BJ (cell line): Measurements from ENCODE around the gene IQCM. TPM values are rescaled to one million over a fixed set of nuclear protein-coding genes. Genes with fewer than 3 reads are reported as not detected.

Source experiments
- CTCF ChIA-PET: fragments of 350-600 bp; formaldehyde crosslinking; extraction: SDS; loops from one replicate; lab custom pipeline; 2021; ENCODE audit warnings: antibody characterized with exemption, inconsistent platforms; lab: Yijun Ruan, JAX
- POLR2A ChIA-PET: fragments of 300-600 bp; sonication (Branson Sonifier 250); formaldehyde crosslinking; extraction: SDS; loops from one replicate; lab custom pipeline; 2021; ENCODE audit warnings: antibody characterized with exemption; lab: Charles Lee
- DNase-seq: peaks from one replicate; pipeline ENCODE4 v3.0.0-alpha.2; 2011; ENCODE audit warnings: low read depth
- H3K27me3 ChIP-seq: 2 replicates; pipeline ENCODE4 v1.6.0; 2011; ENCODE audit warnings: low read length; ENCODE audit not compliant: control insufficient read depth, insufficient read depth
- H3K36me3 ChIP-seq: 2 replicates; pipeline ENCODE4 v1.5.1; 2011; ENCODE audit warnings: low read length; ENCODE audit not compliant: control insufficient read depth, insufficient read depth
- H3K4me3 ChIP-seq: 2 replicates; pipeline ENCODE4 v1.5.1; 2011; ENCODE audit warnings: low read depth, mild to moderate bottlenecking, control low read depth, low read length
- CTCF ChIP-seq: IDR thresholded peaks from 2 replicates; pipeline ENCODE4 v1.5.1; 2011; ENCODE audit warnings: low read depth, mild to moderate bottlenecking, control low read depth, inconsistent platforms, low read length, moderate library complexity; ENCODE audit not compliant: insufficient read depth
- polyA plus RNA-seq: library from polyadenylated mRNA; depleted of rRNA; stranded (reverse); fragments of >200 nt; gene quantifications from 2 replicates; pipeline ENCODE4 v1.2.3, GENCODE V29; 2011

Gene IQCM
- polyA plus RNA-seq, 1 experiment, result not detected

- ChIA-PET POLR2A (interaction anchor here (0.6 kb wide), 1 partner anchor 495 kb away, joined by 3 read pairs; no protein-coding TSS in a partner anchor), CTCF (interaction anchor here (0.6 kb wide), 1 partner anchor 11 kb away, joined by 3 read pairs; no protein-coding TSS in a partner anchor)
- peak; percentile 70 for DNase-seq
These were observed 29.8 kb downstream of the IQCM start for GRCh38 chr4:149785696-149786431.

DNA sequence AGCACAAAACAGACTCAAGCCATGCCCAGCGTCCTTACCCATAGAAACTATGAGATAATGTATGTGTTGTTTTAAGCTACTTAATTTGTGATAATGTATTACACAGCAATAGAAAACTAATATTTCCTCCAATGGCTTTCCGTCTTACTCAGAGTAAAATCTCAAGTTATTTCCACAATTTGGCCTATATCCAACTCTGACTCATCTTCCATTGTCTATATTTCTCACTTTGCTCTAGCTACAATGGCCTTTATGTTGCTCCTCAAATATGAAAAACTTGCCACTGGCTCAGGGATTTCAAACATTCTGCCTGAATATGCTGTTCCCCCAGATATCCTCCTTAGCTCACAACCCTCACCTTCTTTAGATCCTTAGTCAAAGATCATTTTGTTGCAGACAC, 31.6 kb downstream of the IQCM start:
- no peak for DNase-seq
- Histone ChIP-seq H3K36me3 (no peaks in the 10 kb centered on the region), H3K27me3 (no peaks in the 10 kb centered on the region), H3K4me3 (no peak overlapping the region)
- ChIA-PET CTCF (interaction anchor here (0.5 kb wide), 1 partner anchor 16 kb away, joined by 3 read pairs; no protein-coding TSS in a partner anchor), POLR2A (no interaction called here)
- no peak for TF ChIP-seq CTCF

More at GRCh38 chr4:149785696-149786431, 29.8 kb downstream of the IQCM start:
- Histone ChIP-seq H3K27me3 (no peaks in the 10 kb centered on the region), H3K36me3 (no peaks in the 10 kb centered on the region), H3K4me3 (no peak overlapping the region)
- no peak for TF ChIP-seq CTCF

GRCh38 chr4:149781150-149781549, 34.5 kb downstream of the IQCM start:
- POLR2A ChIA-PET, result no interaction called here
- Histone ChIP-seq H3K27me3 (no peaks in the 10 kb centered on the region), H3K36me3 (no peaks in the 10 kb centered on the region), H3K4me3 (no peak overlapping the region)
- TF ChIP-seq CTCF, result no peak
- no peak for DNase-seq
- CTCF ChIA-PET, result no interaction called here

- Histone ChIP-seq H3K36me3 (no peaks in the 10 kb centered on the region), H3K4me3 (no peak overlapping the region), H3K27me3 (no peaks in the 10 kb centered on the region)
- DNase-seq, result no peak
- POLR2A ChIA-PET, result no interaction called here
- CTCF ChIA-PET, result no interaction called here
- TF ChIP-seq CTCF, result no peak
These were observed 47.2 kb downstream of the IQCM start for GRCh38 chr4:149768477-149768876.

GRCh38 chr4:149766135-149766534, 49.5 kb downstream of the IQCM start:
- DNase-seq, result no peak
- H3K36me3 ChIP-seq, result no peaks in the 10 kb centered on the region
- ChIA-PET POLR2A (no interaction called here), CTCF (interaction anchor here (0.9 to 2.7 kb wide), 3 partner anchors 11 to 39 kb away, joined by 3 to 7 read pairs (median 4); no protein-coding TSS in a partner anchor)
- no peak for TF ChIP-seq CTCF
- no peaks in the 10 kb centered on the region for H3K27me3 ChIP-seq
- no peak overlapping the region for H3K4me3 ChIP-seq
